ENCODE measurements around the gene PARVG.
"Not testable (repeated sequence)": the region's sequence is repeated elsewhere in the genome, so short reads cannot be mapped to it uniquely, and the experiment has no call there.

The PARVG gene

DNA sequence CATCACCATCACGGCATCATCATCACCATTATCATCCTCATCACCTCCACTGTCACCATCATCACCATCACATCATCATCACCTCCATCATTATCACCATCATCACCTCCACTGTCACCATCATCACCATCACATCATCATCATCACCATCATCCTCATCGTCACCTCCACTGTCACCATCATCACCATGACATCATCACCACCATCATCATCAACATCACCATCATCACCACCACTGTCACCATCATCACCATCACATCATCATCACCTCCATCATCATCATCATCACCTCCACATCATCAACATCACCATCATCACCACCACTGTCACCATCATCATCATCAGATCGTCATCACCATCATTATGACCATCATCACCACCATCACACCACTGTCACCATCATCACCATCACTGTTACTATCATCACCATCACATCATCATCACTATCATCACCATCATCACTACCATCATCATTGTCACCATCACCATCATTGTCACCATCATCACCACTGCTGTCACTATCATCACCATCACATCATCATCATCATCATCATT, 32.8 kb downstream of the PARVG start:
- DNase-seq: no peak

DNA sequence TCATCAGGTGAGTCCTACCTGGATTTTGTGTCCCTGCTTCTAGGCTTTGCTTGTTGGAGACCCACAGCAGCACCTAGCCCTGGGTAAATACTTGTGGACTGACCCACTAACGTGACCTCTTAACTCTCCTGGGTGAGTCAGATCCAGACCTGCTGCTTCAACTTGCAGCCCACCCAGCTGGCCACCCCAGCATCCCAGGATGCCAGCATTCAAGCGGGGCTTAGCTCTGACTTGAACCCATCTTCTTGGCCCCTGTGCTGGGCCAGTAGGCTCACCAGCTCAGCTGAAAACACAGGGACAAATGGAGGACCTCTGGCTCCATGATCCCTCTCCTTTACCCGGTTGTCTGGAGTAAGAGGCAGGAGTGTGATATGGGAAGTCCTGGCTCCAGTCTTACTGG, 33.5 kb downstream of the PARVG start:
- DNase-seq: no peak

DNA sequence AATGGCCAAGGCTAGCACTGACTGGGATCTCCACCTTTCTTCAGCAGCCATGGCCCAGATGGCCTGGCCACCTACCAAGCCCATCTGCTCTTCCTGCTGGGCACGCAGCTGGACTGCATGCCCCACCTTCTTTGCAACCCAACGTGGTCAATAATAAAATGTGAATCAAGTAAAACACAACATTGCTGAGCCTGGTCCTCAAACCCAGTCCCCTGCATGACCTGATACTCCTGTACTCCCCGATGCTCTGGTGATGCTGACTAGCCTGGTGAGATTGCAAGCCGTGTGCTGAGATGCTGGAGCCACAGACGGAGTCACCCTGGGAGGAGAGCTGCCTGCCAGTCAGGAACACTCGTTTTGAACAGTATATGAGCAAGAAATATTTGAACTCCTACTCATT, 34.0 kb downstream of the PARVG start:
- DNase-seq: no peak

DNA sequence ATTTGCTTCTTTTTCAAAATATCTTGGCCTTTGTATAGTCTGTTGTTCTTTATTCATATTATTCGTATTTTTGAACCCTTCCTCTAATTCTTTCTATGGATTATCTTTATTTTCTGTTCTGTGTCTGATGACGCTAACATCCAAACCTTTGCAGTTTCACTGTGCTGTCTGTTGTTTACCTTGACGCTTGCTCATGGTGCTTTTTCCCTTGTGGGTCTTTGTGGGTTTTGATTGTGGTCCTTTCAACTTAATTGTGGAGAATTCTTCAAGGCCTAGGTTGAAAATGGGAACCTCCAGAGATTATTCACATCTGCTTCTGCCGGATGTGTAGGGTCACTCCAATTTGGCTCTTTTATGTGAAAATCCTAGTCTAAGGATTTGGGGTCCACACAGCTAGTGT, 34.6 kb downstream of the PARVG start:
- no peak for DNase-seq

GRCh38 chr22:44217346-44217745, 36.6 kb downstream of the PARVG start:
- DNase-seq: no peak

GRCh38 chr22:44218071-44218470, 37.3 kb downstream of the PARVG start:
- DNase-seq: no peak

DNA sequence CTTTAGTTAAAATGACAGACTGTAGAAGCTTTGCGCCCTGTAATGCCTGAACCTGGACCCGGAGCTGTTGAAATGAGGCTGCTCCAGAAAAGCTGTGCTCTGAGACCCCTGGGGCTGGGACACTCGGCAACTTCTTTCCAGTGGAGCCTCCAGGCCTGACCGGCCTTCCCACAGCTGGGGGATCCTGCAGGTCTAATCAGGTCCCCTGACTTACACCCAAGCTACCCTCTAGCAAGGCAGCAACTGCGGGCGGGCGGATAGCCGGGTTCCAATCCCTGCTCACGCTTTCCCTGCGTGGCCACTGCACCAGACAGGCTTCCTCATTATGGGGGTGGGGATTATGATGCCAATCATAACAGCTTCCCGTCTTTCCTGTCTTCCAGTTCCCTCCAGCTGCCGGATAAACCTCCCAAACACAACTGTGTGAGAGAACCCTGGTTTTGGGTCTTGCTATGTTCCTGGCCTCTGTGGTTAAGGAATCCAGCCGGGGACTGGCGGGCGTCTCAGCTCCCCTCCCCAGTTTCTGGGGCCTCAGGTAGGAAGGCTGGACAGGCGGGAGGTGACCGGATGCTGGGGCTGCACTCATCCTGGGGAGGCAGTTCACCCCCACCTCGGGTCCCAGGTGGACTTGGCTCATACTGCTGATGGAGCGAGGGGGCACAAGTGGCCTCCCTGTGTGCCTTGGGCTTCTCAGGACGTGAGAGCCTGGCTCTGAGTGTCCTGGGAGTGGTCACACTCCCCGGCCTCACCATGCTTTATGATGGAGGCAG, 38.6 kb downstream of the PARVG start:
- DNase-seq: no peak

DNA sequence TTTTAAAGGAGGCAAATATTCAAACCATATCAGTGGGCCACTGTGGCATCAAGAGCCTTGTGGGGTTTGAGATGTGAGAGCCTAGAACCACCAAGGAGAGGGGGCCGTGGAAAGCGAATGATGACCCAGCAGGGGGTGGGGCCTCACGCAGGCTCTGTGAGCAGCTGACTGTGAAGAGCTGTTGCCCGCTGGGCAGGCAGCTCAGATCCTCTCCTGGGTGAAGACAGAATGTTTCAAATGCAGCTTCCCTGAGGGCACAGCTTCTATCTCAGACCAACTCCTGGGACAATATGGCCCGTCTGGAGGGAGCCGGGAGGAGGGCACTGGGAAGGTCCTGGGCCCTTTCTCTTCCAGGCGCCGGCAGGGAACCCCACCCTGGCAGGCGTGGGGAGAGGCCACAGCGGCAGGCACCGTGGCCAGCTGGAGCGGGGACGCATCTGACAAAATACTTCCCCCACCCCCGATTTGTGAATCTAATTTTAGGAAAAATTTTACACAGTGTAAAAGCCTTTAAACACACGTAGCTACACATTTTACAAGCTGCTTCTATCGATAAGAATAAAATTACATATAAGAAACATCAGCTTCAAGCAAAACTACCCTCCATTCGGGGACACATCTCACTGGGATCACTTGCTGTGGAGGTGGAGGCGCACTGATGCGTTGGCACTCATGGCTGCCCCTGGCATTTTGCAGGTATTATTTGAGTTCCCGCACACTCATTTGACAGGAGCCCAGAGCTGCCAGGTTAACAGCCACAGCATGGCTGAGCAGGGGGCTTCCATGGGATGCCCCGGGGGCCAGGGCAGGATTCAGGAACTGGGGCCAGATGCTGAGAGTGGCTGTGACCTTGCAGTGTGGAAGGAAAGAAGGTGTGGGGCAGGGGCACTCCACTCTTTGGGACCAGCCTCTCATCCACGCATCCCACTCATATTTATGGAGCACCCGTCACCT, 40.3 kb downstream of the PARVG start:
- no peak for DNase-seq

DNA sequence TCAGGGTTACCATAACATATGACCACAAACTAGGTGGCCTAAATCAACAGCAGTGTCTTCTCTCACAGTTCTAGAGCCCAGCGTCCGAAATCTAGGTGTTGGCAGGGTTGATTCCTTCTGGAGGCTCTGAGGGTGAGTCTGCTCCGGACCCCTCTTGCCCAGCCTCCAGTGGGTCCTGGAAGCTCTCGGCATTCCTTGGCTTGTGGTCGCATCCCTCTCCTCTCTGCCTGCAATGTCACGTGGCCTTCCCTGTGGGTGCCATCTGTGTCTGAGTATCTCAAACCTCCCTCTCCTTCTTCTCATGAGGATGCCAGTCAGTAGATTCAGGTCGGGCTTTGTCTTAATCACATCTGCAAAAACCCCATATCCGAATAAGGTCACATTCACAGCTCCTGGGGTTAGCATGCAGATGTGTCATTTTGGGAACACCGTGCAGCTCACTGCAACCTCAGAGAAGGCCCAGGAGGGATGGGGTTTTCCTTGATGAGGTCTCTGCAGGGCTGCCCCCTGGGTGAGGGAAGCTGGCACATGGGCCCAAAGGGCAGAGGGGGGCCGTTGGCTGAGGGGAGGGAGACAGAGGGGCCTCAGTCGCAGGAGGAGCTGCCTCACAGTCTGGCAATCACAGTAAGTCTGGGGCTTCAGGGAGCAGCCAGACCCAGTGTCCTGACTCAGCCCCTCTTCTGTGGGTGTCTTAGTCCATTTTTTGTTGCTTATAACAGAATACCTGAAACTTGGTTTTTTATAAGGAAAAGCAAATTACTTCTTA, 41.2 kb downstream of the PARVG start:
- DNase-seq: no peak

DNA sequence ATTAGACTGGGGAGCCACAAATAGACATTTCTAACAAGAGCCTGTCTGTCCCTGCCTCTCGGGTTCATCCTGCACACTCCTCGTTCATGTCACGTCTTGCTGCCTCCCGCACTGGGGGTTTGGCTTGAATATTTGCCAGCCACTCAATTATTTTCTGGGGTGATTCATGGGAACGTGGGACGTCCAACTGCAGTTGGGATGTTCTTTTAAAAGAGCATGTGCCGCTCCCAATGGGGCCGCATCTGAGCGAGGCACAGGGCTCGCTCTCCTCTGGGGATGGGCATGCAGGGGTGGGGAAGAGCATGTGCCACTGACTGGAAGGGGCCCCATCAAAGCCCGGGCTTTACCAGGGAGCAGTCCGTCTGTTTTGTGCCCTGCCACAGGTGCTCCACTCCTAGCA, 43.4 kb downstream of the PARVG start:
- DNase-seq: no peak

- DNase-seq: no peak
These were observed 44.5 kb downstream of the PARVG start for GRCh38 chr22:44225091-44225689.

DNA sequence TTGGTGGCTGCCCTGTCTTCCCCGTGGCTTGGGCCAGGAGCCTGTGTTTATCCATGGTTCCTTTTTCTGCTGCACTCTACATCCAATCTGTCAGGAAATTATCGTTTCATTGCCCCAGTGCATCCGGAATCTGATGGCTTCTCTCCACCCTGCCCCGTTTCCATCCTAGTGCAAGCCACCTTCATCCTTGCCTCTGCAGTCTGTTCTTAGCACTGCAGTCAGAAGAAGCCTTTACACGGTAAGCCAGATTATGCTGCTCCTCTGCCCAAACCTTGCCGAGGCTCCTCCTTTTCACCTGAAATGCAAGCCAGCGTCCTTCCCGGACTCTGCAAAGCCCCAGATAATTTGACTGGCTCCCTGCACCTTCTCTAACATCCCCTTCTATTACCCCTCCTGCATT, 45.1 kb downstream of the PARVG start:
- DNase-seq: no peak

DNA sequence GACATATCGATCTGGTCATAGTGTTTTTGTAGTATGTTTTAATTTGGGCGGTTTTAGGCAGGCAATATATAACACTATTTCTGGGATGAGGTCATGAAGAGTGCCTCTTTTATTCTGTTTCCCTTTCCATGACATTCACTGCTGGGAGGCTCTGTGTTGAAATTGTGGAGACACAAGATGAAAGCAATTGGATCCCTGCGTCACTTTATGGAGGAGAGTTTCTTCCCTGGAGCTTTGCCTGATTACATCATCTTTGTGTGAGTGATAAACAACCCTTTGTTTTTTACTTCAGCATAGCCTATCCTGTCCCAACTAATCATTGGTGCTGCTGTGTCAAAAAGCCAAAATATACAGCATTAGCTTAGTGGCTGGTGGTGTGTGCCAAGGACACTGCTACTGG, 48.6 kb downstream of the PARVG start:
- no peak for DNase-seq

GRCh38 chr22:44229809-44230208, 49.1 kb downstream of the PARVG start:
- no peak for DNase-seq

GRCh38 chr22:44231233-44231632, 50.5 kb downstream of the PARVG start:
- no peak for DNase-seq

GRCh38 chr22:44234372-44234771, 53.6 kb downstream of the PARVG start:
- not testable (repeated sequence) for DNase-seq

DNA sequence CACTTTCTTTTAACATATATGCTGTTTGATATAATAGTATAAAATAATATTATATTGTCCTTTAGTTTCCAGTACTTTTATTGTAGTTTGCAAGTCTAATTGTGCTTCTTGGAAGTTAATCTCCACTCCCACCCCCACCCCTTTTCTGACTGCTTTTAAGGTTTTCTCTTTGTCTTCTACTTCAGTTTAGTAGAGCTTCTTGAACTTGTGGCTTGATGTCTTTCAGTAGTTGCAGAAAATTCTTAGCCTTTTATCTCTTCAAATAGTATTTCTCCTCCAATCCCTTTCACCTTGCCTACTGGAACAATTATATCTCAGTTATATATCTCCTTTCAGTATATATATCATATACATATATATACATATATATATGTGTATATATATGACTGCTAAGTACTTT, 56.6 kb downstream of the PARVG start:
- DNase-seq: no peak

DNA sequence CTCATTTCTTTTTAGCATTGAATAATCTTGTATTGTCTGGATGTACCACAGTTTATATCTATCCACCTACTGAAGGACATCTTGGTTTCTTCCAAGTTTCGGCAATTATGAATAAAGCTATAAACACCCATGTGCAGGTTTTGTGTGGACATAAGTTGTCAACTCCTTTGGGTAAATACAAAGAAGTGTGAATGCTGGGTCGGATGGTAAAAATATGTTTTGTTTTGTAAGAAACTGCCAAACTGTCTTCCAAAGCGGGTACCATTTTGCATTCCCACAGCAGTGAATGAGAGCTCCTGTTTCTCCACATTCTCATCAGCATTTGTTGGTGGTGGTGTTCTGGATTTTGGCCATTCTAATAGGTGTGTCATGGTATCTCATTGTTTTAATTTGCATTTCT, 60.4 kb downstream of the PARVG start:
- not testable (repeated sequence) for DNase-seq

DNA sequence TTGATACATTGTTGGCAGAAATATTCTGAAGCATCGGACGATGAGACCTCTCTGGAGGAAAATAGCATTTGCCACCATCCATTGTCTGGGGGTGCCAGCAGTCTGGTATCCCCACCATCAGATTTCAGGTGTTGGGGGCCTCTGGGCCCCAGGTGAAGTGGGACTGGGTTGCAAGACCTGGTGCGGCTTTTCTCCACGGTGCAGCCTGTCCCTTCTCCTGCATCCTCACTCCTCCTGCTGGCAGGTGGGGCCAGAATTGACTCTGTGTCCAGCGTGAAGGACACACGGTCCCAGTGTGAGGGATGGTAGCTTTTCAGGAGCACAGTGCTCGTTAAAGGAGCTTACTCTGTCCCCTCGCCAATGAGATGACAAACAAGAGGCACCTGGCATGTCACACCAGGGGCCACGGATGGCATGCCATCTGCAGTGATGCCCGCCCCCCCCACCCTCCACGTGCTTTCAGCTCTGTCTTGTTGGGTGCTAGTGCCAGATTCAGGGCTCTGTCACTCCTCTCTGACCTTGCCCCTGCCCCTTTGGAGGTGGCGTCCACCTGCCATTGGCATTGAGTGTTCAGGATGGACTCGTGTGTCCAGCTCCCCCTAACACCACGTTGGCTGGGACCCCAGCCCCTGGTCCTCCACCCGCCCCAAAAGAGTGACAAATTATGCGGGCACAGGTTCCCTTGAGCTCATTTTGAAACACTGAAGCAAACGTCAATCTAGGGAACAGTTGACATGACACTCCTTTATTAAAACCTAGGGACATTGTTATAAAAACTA, 62.4 kb downstream of the PARVG start:
- peak in 1 of 14 donors; percentile 24 for DNase-seq

DNA sequence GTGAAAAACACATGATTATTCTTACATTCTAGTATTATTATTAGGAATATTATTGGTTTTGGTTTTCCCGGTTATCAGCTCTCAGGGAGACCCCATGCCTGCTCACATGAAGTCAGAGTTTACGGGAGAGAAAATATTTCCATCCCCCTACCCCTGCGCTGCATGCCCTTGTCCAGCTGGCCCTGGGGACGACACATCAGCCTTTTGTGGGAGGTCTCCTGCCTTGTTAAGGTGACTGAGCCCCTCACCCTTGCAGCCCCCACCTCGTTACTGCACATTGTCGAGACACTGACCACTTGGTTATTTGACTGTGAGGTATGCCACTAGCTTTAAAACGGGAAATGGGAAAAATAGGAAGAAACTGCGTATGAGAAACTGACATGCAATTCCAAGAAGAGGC, 63.0 kb downstream of the PARVG start:
- no peak for DNase-seq

DNA sequence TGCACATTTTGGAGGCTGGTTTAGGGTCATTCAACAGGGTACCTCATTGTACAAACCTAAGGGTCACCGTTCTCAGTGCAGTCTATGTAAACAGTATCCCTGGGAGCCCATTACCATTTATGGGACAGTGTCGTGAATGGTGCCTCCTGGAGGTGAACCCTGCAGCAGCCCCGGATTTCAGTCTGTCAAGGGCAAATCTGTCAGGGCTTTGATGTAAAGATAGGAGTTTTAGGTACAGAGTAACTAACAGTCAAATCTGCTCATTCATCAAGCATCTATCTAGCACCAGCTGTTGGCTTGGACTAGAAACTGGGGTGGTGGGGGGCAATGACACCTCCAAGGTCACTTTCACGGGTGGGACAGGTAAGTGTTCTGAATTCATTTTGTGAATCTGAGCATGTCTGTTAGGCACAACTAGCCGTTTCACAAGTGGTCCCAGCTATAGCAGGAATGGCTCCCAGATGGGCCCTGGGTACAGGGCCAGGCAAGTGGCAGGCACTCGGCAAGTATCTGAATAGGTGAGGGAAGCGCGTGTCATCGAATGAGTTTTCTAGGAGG, 63.6 kb downstream of the PARVG start:
- no peak for DNase-seq
